GM12874 (cell line): ENCODE results near the gene LTO1.
A peak's percentile ranks its signal among the peaks of the same experiment; 100 is the strongest.

Experiments
- TF ChIP-seq, protein P1 (sequence below): IDR thresholded peaks from 2 replicates; pipeline ENCODE4 v1.5.1; 2011; ENCODE audit warnings: low read depth, mild to moderate bottlenecking, control low read depth, low read length, moderate library complexity; ENCODE audit not compliant: insufficient read depth

The LTO1 gene

DNA sequence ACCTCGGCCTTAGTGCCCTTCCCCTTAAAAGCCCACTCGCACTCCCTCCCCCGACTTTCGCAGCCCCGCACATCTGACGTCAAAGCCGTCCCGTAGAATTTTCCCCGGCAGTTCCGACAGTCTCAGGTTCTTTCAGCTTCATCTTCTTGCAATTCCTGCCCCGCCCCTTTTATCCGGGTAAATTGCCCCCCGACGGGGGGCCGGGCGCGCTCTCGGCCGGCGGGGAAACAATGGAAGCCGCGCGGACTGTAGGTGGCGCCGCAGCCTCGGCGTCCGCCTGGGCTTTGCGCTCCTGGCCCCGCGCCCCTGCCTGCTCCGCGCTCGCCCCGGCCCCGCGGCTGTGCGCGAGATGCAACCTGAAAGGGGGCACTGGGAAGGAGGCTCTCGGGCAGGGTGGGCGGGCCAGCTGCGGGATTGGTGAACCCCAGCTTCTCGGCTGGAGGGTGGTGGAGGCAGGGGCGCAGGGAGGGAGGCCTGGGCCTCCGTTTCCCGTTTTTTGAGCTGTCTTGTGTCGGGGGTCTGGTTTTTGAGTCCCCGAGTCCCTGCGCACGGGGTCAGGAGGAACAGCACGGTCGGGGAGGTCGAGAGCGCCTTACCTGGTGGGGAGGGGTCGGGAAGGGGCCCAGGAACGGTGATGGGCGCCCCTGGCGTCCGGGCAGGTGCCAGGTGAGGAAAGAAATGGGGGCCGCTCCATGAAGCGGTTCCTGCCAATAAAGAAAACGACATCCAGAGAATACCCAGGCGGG, 29.5 kb upstream of the LTO1 start:
- TF ChIP-seq, protein P1, sequence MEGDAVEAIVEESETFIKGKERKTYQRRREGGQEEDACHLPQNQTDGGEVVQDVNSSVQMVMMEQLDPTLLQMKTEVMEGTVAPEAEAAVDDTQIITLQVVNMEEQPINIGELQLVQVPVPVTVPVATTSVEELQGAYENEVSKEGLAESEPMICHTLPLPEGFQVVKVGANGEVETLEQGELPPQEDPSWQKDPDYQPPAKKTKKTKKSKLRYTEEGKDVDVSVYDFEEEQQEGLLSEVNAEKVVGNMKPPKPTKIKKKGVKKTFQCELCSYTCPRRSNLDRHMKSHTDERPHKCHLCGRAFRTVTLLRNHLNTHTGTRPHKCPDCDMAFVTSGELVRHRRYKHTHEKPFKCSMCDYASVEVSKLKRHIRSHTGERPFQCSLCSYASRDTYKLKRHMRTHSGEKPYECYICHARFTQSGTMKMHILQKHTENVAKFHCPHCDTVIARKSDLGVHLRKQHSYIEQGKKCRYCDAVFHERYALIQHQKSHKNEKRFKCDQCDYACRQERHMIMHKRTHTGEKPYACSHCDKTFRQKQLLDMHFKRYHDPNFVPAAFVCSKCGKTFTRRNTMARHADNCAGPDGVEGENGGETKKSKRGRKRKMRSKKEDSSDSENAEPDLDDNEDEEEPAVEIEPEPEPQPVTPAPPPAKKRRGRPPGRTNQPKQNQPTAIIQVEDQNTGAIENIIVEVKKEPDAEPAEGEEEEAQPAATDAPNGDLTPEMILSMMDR: peak; percentile 35; the same call in 1 of the 2 replicates

DNA sequence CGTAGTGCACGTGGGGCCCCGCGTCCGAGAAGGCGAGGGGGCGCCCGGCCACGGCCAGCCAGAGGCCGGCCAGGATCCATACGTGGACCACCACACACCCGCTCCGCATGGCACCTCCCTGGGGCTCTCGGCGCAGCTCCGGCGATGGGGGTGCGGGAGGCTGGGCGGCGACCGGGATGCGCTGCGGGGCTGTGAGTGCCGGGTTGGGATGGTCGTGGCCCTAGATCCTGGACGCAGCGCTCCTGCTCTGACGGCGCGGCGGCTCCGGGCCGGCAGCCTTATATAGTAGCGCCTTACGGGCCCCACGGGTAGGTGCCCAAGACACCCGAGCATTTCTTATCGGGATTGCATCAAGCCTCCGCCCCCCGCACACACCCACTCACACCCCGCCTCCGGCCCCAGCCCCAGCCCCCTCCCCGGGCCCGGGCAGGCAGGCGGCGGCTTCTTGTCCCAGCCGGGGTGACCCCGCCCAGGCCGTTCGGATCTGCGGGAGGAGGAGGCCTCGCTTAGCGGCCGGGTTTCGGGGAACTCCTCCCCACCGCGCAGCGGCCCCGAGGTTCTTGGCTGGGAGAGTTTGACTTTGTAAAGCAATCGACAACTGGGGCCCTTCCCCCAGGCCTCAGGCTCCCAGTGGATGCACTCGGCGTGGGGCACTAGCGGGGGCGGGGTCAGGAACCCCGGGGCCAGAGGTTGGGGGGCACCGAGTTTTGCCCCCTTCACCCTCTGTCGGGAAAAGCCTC, 28.8 kb upstream of the LTO1 start, which contains the start of gene FGF19:
Gene FGF19 (minus strand): TSS at position 255 of the 740 bp plus-strand sequence. CDS start 146 bp downstream, at position 109.
- TF ChIP-seq, protein P1: no peak

DNA sequence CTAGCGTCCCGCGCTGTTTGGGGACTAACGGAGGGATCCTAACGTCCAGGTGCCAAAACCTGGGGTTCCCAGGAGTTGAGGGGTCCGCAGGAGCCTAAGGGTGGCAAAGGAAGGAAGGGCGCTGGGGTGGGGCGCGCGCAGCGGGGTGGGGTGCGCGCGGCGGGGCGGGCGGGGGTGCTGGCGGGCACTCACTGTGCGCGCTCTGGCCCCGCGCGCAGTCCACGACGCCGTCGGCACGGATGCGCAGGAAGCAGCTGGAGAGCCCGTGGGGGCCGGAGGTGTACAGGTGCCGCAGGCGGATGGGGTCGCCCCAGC, 28.3 kb upstream of the LTO1 start:
- TF ChIP-seq, protein P1: no peak

DNA sequence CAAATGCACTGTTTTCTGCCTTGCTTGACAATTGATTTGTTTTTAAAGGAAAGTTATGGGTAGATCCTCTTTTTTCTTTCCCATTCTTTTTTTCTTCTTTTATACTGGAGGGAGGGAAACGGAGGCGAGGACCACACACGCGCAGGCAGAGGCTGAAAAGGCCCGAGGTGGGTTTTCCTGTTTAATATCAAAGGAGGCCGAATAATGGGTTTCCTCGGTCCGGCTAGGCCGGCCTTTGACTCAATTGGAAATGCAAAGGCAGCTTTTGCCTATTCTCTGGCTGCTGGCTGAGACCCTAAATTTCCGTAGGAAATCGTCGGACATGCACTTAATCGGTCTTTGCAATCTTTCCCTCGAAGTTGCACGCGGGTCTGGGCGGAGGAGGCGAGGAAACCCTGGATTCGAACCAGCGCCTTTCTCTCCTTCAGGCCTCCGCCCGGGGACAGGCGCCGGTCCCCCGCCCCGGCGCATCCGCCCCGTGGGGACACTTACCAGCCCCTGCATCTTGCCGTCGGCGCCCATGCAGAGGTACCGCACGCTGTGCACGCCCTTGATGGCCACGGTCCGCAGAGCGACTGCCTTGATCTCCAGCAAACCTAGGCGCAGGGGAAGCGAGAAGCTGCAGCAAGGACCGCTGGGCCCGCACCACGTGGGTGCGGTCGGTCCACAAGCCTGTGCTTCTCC, 27.8 kb upstream of the LTO1 start:
- TF ChIP-seq, protein P1: no peak

DNA sequence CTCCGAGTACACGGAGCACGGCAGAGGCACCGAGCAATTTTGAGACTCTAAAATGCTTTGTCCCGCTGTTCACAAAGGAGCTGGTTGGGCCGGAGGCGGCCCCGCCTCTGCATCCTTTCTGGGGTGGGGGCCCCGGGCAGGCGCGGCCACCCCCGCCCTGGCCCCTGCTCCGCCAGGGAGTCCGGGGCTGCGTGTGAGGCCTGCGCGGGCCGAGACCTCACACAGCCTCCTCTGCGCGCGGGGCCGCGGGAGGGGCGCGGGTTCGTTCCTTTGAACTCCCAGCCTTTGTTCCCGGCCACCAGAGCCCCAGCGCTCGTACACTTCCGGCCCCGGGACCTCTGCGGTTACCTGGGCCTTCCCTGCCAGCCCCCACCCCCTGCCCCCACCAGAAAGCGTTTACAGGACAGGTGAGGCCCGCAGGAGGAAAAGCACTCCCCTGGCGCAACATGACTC, 27.1 kb upstream of the LTO1 start:
- TF ChIP-seq, protein P1: no peak

DNA sequence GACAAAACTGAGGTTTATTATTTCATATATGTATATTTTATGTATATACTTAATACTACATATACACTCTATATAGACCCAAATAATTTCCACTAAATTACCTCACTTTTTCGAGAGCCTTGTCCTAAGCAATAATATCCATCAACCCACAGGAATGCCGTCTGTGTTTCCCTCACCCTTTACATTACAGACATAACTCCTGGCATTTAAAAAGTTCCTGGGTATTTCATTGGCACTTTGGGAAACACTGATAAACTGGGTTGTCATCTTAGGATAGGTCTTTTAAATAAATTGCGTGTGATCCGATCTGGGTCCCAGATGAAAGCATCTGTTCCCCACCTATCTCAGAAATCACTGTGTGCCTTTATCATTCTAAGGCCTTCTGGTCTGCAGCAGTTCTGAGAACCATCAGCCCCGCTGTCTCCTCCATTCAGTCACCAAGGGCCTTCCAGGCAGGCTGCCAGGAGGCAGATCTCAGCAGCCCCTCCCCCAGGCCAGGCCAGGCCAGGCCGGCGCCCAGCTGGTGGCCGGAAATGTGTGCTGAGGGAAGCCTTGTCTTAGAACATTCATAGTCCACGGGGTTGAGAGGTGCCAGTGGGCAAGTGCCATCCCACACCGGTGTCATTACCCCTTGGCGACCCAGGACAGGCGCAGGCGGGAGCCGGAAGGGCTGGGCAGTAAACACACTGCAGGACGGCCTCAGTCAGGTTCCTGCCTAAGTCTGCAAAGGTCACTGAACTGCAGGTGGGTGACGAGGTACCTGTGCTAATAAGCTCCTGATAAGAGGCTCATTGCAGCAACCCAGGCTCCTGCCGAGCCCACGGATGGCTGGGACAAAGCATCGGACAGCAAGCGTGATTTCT, 25.4 kb upstream of the LTO1 start:
- TF ChIP-seq, protein P1: no peak
